ENCODE results near the gene KRTAP5-5.
"Not testable (repeated sequence)": the region's sequence is repeated elsewhere in the genome, so short reads cannot be mapped to it uniquely, and the experiment has no call there.

The KRTAP5-5 gene

DNA sequence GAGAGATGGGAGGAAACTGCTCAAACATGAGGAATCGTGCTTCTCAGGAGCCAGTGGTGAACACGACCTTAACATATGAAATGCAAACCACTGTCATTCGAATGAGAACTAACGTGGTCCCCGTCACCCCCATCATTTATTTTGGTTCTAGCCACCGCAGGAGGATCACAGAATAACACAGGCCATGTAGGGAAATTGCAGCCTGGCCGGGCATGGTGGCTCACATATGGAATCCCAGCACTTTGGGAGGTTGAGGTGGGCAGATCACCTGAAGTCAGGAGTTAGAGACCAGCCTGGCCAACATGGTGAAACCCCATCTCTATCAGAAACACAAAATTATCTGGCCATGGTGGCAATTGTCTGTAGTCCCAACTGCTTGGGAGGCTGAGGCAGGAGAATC, 27.1 kb downstream of the KRTAP5-5 start:
- DNase-seq (ENCODE audit: low read depth in 2 of 2): no peak

DNA sequence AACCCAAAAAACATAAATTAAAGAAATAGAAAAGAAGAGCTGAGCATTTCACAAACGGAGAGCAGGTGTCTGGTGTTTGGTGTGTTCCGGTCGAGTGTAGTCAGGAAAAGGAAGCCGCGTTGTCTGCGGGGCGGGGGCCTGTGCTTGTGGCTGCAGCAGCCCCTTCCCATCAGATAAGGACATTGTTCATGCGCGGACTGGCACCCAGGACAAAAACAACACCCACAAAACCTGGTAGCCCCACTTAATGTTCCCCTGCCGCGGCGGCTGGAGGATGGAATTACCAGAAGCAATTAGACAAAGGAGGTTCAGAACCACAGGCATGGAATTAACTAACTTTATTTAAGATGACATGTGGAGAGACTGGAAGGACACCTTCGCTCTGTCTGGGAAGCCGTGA, 29.9 kb downstream of the KRTAP5-5 start:
- no peak for DNase-seq (ENCODE audit: low read depth in 2 of 2)

DNA sequence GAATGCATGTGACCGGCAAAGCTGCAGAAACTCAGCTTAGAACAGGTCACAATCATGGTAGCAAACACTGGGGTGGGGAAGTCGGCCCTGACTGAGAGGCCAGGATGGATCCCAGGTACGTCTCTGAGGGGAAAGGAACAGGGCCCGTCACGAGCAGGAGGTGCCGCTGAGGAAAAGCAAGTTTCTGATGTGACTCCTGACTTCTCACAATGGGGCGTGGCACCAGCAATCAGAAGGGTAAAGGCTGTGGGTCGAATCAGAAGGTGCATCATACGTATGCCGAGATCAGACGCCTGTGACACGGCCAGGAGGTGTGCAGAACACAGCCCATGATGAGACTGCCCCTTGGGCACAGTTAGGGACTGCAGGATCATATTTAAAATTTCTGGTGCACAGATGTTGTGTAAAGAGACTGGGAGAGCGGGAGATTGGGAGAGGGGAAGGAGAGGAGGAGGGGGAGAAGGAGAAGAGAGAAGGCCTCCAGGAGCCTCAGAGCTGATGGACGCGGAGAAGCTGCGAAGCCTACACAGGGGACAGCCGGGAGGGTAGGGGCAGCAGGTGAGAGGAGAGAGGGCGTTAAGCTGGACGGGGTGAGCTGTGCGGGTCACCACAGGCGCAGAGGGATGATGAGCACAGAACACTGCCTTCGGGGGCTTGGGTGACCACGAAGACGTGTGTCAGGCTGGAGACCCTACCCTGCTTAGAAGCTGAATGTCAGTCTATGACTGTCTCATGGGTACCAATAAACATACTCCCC, 30.7 kb downstream of the KRTAP5-5 start:
- no peak for DNase-seq (ENCODE audit: low read depth in 2 of 2)

DNA sequence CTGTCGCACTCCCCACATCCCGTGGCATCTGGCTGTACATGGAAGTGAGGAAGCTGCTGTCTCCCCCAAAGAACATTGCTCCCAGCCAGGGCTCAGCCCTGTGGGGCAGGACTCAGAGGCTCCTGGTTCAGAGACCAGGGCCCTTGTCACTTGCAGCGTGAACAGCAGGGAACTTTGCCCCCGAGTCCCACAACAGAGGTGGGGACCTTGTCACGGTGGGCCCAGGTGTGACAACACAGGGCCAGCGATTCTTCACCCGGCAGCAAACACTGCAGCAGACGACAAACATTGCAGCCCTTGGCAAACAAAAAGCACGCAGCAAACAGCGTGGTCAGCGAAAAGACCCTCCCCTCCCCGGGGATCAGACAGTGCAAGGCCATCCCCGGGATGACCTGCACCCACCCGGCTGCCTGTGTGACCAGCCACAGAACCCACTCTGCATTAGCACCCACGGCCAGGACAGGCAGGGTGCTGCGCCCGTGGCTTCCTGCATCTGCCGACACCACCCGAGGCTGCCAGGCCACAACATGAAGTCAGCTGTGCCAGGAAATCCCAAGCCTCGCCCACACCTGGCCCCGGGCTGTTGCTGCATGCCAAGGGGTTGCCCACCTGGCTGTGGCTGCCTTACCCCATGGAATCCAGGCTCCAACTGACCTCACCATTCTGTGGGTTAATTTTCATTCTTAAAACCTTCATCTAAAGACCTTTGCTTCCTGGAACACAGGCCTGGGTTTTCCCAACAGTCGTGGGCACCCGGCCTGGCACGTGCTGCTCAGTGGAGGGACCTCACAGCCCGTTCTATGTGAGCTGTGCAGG, 32.1 kb downstream of the KRTAP5-5 start:
- DNase-seq (ENCODE audit: low read depth in 2 of 2): not testable (repeated sequence)

DNA sequence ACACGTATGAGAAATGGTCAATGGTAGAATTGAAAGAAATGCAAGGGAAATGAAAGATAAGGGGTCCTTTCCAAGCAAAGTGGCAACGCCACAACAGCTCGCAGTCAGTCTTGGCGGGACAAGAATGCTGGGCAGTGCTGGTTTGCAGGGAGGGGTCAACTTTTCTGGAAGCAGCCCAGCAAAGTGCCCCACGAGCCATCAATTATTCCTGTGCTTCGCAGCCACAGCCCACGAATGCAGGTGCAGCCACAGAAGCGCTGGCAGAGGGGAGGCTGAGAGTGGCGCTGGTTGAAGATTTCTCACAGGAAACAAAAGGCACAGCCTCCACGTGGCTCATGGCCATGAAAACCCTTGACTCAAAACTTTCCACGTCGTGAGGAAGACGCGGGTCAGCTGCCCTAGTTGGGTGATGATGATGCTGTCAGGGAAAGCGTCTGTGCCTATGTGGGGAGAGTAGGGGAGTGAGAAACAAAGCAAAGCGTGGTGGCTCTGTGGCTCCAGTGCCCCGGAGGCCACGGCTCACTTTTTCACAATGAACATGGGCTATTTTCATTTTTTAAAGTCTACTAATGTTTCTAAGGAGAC, 33.2 kb downstream of the KRTAP5-5 start:
- not testable (repeated sequence) for DNase-seq (ENCODE audit: low read depth in 2 of 2)

DNA sequence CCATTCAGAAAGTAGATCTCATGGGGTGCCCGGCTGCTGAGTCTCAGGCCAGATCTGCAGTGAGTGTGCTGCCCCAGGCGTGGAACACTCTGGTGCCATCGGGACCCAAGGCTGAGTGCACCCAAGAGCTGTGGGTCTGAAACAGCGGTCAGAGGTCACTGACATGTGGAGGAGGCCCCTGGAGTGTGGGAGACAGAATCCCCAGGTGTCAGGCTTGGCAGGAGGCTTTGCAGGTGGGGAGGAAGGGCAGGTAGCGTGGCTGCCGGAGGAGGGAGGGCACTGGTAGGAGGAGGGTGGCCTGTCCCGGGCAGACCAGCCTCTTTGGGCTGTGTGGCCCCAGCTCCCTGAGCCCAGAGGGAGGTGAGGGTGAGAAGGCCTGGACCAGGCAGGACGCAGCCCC, 35.7 kb downstream of the KRTAP5-5 start:
- DNase-seq (ENCODE audit: low read depth in 2 of 2): no peak

DNA sequence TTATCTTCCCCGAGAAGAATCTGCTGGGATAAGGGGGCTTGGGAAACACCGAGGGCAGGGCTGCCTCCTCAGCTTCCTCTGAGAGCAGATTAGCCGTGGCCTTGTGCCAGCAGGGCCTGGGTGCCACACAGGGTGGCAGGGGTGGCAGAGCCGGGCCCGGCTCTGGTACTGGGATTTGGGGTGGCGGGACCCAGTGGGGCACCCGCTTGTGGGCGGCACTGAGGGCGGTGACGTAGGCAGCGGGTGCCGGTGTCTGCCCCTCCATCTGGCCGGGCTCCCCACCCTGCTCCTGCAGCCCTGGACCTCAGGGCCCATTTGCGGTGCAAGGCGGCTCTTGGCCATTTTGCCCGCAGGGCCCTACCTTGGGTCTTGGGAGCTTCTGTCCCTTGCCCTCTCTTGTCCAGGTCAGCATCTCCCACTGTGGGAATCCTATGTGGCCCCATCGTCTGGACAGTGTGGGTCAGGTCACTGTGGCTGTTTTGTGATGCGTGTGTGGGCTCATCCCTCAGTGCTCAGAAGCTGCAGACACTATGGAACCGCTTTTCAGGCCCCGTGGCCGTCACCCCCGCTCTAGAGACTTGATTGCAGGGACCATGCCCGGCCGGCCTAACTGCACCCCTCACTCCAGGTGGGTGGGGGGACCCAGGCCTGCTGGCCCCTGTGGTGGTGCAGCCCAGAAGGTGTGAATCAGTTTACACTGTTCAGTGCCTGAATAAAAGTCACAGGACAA, 37.7 kb downstream of the KRTAP5-5 start:
- no peak for DNase-seq (ENCODE audit: low read depth in 2 of 2)

DNA sequence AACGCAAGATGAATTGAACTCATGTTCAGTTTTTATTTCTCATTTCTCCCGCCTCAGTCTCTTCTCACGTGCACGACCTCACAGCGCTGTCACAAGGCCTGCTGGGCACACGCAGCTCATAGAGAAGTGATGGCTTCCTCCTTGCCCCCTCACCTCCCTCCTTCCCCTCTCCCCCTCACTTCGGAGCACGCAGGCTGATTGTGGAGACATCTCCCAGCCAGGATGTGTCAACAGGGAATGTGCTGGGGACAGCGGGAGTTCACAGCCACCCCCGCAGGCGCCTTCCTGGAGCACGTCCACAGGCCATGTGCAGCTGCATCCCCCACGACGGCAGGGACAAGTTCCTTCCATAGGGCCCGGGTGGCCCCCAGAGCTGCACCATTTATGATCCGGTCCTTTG, 38.3 kb downstream of the KRTAP5-5 start:
- DNase-seq (ENCODE audit: low read depth in 2 of 2): no peak

DNA sequence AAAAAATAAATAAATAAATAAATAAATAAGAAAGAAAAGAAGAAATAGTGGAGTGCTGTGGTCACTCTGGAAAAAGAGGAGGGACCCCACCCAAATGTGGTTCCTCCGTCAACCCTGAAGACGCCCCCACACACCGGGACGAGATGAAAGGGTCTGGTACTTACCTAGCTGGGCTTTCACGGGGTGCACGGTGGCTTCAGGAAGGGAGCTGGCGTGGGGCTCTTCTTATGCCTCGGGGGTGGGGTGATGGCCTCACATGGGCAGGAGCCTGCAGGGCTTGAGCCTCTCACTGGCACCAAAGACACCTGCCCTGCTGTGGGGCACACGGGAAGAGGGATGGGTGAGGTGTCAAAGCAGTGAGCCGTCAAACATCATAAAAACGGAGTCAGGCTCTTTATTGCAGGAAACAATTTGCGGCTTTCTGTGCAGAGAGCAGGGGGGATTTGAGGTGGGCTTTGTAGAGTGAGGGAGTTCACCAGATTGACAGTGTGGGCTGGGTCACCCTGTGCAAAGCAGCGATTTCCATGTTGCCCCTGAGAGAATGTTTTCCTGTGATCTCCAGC, 39.4 kb downstream of the KRTAP5-5 start:
- no peak for DNase-seq (ENCODE audit: low read depth in 2 of 2)

DNA sequence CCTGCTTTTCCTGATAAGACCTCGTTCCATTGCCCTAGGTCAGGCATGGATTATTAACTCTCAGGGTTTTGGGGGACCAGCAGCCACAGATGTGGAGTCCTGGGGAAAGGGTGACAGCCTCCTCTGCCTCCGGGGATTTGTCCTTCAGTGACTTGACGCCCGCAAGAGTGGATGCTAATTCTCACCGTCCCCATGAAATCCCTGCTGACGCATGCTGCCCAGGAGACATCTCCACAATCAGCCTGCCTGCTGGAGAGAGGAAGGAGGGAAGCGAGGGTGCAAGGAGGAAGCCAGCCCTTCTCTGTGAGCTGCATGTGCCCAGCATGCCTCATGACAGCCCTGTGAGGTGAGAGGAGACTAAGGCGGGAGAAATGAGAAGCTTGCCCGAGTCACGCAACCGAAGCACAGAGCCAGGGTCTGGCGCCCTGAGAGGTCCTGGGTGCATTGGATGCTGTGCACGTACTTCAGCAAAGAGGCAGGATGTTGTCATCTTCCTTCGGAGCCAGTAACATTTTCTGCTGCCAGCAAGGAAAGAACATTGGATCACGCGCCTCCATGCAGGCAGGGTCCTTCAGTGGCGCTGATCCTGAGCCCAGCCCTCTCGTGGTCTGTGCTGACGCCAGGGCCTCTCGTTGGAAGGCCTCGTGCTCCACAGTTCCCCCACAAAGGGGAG, 40.1 kb downstream of the KRTAP5-5 start:
- DNase-seq (ENCODE audit: low read depth in 2 of 2): no peak

DNA sequence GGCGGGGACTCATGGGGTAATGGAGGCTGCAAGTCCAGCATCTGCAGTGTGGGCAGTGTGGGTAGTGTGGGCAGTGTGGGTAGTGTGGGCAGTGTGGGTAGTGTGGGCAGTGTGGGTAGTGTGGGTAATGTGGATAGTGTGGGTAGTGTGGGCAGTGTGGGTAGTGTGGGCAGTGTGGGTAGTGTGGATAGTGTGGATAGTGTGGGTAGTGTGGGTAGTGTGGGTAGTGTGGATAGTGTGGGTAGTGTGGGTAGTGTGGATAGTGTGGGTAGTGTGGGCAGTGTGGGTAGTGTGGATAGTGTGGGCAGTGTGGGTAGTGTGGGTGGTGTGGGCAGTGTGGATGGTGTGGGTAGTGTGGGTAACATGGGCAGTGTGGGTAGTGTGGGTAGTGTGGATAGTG, 40.9 kb downstream of the KRTAP5-5 start:
- not testable (repeated sequence) for DNase-seq (ENCODE audit: low read depth in 2 of 2)

DNA sequence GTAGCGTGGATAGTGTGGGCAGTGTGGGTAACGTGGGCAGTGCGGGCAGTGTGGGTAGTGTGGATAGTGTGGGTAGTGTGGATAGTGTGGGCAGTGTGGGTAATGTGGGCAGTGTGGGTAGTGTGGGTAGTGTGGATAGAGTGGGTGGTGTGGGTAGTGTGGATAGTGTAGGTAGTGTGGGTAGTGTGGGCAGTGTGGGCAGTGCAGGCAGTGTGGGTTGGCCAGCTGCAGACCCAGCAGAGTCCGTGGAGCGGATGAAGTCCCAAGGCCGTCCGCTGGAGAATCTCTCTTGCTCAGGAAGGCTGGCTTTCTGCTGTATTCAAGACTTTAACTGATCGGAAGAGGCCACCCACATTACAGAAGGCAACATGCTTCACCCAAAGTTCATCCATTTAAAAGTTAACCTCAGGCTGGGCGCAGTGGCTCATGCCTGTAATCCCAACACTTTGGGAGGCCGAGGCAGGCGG, 41.4 kb downstream of the KRTAP5-5 start:
- DNase-seq (ENCODE audit: low read depth in 2 of 2): no peak

DNA sequence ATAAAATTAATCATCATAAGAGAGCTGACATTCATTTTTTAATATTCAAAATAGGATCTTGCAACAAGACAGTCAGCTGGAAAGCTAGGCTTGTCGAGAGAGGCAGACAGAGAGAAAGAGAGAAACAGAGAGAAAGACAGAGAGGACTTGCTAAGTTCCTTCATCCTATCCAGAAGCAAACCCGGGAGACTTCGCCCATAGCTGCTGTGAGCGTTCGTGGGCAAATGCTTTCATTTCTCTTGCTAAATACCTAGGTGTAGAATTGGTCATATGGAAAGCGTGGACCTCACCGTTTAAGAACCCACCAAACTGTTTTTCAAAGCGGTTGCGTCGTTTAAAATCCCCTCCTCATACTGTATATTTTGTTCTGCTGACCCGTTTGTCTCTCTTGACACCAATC, 42.1 kb downstream of the KRTAP5-5 start:
- DNase-seq (ENCODE audit: low read depth in 2 of 2): no peak

DNA sequence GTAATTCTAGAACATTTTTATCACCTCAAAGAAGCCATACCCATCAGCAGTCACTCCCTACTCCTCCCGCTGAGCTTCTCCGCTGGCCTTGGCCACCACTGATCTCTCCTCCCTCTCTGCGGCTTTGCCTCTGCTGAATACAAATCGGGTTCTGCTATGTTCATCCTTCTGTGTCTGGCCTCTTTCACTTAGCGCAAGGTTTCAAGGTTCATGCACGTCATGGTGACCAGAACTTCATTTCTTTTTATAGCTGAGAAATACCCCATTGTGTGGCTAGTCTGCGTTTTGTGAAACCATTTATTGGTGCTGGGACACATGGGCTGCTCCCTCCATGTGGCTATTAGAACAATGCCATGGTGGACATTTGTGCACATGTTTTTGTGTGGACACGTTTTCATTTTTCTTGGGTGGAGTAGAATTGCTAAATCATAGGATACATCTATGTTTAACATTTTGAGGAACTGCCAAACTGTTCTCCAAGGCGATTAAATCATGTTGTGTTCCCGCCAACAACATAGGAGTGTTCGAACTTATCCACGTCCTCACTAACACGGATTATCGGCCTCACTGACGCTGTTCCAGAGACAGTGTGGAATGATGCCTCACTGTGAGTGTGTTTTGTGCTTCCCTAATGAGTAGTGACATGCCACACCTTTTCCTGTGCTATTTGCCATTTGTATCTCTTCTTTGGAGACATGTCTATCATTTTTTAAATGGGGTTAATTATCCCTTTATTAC, 43.2 kb downstream of the KRTAP5-5 start:
- no peak for DNase-seq (ENCODE audit: low read depth in 2 of 2)

DNA sequence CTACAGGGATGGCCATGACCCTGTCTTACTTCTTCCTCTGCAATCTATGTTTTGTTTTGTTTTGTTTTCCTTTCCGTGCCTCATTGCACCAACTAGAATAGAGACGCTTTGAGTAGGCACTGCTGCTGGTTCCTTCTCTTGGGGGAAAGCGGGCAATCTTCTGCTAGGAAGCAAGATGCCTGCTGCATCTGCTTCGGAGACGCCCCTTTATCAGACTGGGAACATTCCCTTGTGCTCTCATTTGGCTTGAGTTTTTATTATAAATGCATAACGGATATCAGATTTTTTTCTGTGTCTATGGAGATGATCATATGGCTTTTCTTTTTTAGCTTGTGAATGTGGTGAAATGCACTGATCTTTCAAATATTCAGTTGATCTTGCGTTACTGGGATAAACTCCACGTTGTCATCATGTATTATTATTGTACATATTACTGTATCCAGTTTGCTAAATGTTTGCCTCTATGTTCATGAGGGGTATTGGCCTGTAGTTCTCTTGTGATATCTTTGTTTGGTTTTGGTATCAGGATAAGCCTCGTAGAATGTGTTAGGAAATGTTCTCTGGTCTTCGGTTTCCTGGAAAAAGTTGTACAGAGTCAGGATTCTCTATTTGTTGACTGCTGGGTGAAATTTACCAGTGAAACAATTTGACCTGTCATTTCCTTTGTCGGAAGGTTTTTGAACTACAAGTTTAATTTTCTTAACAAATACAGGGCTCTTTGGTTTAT, 44.0 kb downstream of the KRTAP5-5 start:
- no peak for DNase-seq (ENCODE audit: low read depth in 2 of 2)

DNA sequence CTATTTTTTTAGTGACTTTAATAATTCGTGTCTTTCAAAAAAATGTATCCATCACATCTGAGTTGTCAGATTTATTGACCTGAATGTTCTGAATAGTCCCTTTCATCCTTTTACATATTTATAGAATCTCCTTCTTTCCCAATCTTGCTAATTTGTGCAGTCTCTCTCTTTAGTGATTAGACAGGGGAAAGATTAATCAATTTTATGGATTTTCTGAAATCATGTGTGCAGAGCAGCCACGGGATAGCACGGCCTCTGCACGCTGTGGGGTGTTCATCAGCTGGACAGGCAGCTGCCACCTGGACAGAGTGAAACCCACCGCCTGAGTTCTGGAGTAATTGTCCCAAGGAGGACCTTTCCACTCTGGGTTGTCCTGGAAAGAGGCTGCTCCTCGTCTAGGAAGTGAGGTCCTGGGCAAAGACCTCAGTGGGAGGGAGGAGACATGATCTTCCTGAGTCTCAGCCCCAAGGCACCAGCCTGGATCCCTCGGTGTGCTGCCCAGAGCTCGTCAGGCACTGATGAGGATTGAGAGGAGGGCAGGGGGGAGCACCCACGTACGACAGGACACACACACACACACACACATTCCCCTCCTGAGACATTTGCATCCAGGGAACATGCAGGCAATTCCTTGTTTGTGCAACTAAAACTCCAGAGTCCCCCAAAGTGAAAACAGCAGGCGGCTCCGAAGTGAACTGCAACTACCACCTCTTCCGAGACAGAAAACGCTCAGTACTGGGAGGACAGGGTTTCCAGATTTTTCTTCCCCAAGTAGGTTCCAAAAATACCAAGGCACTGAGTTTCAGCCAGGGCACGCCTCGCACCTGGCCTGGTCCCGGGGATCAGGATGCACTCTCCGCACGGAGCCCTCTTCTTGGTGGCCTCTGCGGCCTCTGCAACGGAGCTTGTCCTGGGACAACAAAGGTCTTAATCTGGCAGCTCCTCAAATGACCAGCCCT, 44.9 kb downstream of the KRTAP5-5 start:
- no peak for DNase-seq (ENCODE audit: low read depth in 2 of 2)

DNA sequence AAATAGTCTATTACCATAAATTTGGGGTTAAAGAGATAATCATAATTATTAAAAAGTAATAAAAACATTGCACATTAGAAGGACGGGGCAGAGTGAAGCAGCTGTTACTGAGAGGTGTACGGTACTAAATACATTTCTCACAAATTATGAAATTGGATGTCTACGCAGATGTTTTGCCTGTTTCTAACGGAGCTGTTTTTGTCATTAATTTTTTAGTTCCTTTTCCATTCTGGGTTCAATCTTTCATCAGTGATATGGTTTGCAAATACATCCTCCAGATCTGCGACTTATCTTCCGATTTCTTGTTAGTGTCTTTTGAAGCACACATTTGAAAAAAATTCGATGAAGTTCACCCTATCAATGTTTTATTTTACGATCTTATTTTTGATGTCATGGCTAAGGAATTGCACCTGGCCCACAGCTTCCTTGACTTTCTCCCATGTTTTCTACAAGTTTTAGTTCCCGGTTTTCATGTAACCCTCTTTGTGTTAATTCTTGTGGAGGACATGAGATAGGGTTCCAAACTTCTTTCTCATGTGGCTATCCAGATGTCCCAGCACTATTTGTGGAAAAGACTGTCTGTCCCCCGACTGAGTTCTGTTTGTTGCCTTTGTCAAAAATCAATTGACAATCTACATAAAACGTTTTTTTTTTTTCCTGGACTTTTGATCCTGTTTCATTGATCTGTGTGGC, 46.1 kb downstream of the KRTAP5-5 start:
- no peak for DNase-seq (ENCODE audit: low read depth in 2 of 2)

DNA sequence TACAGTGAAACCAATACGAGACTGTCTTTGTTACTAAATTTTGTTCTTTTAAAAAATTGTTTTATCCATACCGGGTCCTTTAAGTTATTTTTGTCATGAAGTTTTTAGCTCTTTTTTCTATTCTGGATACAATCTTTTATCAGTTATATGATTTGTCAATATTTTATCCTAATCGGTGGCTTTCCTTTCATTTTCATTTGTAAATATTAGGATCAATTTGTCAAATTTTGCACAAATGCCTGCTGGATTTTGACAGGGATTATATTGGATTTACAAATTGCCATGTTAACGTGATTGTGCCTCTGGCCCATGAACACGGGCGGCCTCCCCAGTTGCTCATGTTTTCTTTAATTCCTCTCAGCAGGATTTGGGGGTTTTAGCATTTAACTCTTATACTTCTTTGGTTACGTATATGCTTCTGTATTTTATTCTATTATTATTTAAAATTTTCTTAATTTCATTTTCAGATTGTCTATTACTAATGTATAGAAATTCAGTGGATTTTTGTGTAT, 46.7 kb downstream of the KRTAP5-5 start:
- no peak for DNase-seq (ENCODE audit: low read depth in 2 of 2)
